ENCODE data around the gene KPNA6. TPM values are rescaled to one million over a fixed set of nuclear protein-coding genes. Genes with fewer than 3 reads are reported as not detected.

Gene KPNA6
- total RNA-seq, 1 experiment from 2014 or later: 116 TPM

DNA sequence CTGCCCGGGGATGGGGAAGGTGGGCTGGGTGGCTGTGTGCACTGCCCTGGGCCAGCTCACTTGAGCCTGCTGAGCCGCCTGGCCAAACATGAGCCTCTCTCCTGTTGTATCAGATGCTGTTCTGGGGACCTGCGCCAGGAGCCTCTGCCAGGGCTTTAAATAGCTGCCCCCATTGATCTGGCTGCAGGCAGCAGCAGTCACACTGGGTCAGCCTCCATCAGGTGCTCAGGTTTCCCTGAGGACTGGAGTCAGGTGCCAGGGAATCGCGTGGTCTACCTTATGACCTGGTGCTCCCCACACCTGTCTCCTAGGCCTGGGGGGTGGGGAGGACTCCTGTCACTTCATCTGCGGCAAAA is 91.8 kb downstream of the KPNA6 start:
- BruUV-seq (replicated peaks): no TSS peak
- Histone ChIP-seq H3K4me3 (ENCODE audit: low read depth in 2 of 2, low read length in 2 of 2) (peak overlapping the region; percentile 60 to 71), H3K27ac (ENCODE audit: low read length) (peak overlapping the region; percentile 81), H3K9me3 (ENCODE audit: control insufficient read depth, insufficient read depth, low read depth, low read length) (no peaks in the 10 kb centered on the region), H3K4me1 (ENCODE audit: control insufficient read depth, insufficient read depth, low read length) (peaks cover 52% of the 10 kb centered on the region), H3K27me3 (ENCODE audit: control insufficient read depth, insufficient read depth, low read length) (no peaks in the 10 kb centered on the region), H3K36me3 (ENCODE audit: control insufficient read depth, insufficient read depth, low read length) (peaks cover 11% of the 10 kb centered on the region; the same call in 1 of the 2 replicates)
- ATAC-seq (peak; percentile 14), DNase-seq (ENCODE audit: low read depth, low spot score) (no peak)
- intact Hi-C loops (cut with micrococcal nuclease; ENCODE audit: unreplicated experiment): no loop called here
- in situ Hi-C loops (cut with HindIII; ENCODE audit: low pct_unique_long_range_greater_than_20kb, low sequenced_read_pairs): no loop called here
- ChIA-PET CTCF (no interaction called here), POLR2A (interaction anchor here (0.6 kb wide), 1 partner anchor 152 kb away, joined by 3 read pairs; no protein-coding TSS in a partner anchor)
- TF ChIP-seq TCF7L2 (IDR thresholded peaks at IDR 0.05; ENCODE audit: low read depth, low read length): no peak

DNA sequence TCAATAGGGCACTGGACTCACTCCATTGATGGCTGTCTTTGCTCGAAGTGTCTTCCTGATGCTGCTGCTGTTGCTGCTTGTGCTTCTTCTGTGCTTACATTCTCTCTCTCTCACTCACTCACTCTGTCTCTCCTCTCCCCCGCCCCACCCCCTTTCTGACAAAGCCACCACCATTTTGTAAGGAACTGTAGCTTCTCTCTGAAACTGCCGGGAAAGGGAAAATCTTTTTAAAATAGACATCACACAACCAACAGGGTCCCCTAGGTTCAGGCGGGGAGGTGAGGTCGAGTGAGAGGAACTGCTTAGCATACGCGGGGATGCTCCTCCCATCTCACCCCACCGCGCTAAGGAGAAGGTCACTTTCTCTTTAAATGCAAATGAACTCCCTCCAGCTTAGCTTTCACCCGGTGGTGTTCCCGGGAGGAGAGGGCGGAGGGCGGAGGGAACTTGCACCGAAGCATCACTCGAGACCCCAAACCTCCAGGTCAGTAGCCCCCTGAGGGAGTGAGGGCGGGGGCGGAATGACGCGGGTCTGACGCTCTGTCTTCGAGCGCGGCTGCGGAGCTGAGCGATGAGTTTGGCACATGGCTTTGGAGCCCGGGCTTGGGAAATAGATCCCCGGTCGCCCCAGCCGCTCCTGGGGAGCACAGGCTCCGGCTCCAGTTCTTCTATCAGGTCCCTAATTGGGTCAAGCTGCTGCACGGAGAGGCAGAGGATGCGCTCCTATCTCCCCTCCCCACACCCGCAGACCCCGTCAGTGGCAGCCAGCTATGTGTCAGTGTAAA is 92.6 kb downstream of the KPNA6 start, which contains the start of gene CCDC28B:
Gene CCDC28B (plus strand): TSS at position 370 of the 785 bp plus-strand sequence. CDS start 1,341 bp downstream, outside the sequence.
- peak; percentile 52 for ATAC-seq
- POLR2A ChIA-PET: interaction anchor here (0.5 to 0.7 kb wide), 5 partner anchors 12 to 259 kb away, joined by 3 to 11 read pairs (median 3); no protein-coding TSS in a partner anchor
- Histone ChIP-seq H3K4me3 (ENCODE audit: low read depth in 2 of 2, low read length in 2 of 2) (peak within 1 kb of the TSS; percentile 60 to 71), H3K4me1 (ENCODE audit: control insufficient read depth, insufficient read depth, low read length) (peaks cover 55% of the 10 kb centered on the region), H3K27me3 (ENCODE audit: control insufficient read depth, insufficient read depth, low read length) (no peaks in the 10 kb centered on the region), H3K9me3 (ENCODE audit: control insufficient read depth, insufficient read depth, low read depth, low read length) (no peaks in the 10 kb centered on the region), H3K27ac (ENCODE audit: low read length) (peak within 1 kb of the TSS; percentile 81), H3K36me3 (ENCODE audit: control insufficient read depth, insufficient read depth, low read length) (peaks cover 5% of the 10 kb centered on the region; the same call in 1 of the 2 replicates)
- TF ChIP-seq TCF7L2 (IDR thresholded peaks at IDR 0.05; ENCODE audit: low read depth, low read length) (no peak), SIN3A (IDR thresholded peaks at IDR 0.05; ENCODE audit: borderline replicate concordance, insufficient read depth, low read depth, low read length) (no peak; the same call in 1 of the 2 replicates), POLR2AphosphoS5 (IDR thresholded peaks at IDR 0.05; ENCODE audit: low read depth, low read length) (no peak)
- TF ChIP-seq, protein P1, sequence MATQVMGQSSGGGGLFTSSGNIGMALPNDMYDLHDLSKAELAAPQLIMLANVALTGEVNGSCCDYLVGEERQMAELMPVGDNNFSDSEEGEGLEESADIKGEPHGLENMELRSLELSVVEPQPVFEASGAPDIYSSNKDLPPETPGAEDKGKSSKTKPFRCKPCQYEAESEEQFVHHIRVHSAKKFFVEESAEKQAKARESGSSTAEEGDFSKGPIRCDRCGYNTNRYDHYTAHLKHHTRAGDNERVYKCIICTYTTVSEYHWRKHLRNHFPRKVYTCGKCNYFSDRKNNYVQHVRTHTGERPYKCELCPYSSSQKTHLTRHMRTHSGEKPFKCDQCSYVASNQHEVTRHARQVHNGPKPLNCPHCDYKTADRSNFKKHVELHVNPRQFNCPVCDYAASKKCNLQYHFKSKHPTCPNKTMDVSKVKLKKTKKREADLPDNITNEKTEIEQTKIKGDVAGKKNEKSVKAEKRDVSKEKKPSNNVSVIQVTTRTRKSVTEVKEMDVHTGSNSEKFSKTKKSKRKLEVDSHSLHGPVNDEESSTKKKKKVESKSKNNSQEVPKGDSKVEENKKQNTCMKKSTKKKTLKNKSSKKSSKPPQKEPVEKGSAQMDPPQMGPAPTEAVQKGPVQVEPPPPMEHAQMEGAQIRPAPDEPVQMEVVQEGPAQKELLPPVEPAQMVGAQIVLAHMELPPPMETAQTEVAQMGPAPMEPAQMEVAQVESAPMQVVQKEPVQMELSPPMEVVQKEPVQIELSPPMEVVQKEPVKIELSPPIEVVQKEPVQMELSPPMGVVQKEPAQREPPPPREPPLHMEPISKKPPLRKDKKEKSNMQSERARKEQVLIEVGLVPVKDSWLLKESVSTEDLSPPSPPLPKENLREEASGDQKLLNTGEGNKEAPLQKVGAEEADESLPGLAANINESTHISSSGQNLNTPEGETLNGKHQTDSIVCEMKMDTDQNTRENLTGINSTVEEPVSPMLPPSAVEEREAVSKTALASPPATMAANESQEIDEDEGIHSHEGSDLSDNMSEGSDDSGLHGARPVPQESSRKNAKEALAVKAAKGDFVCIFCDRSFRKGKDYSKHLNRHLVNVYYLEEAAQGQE (IDR thresholded peaks at IDR 0.05; ENCODE audit: insufficient read depth in 1 of 2, low read depth in 2 of 2, low read length in 1 of 2): no peak
- TF ChIP-seq, protein P2, sequence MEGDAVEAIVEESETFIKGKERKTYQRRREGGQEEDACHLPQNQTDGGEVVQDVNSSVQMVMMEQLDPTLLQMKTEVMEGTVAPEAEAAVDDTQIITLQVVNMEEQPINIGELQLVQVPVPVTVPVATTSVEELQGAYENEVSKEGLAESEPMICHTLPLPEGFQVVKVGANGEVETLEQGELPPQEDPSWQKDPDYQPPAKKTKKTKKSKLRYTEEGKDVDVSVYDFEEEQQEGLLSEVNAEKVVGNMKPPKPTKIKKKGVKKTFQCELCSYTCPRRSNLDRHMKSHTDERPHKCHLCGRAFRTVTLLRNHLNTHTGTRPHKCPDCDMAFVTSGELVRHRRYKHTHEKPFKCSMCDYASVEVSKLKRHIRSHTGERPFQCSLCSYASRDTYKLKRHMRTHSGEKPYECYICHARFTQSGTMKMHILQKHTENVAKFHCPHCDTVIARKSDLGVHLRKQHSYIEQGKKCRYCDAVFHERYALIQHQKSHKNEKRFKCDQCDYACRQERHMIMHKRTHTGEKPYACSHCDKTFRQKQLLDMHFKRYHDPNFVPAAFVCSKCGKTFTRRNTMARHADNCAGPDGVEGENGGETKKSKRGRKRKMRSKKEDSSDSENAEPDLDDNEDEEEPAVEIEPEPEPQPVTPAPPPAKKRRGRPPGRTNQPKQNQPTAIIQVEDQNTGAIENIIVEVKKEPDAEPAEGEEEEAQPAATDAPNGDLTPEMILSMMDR (IDR thresholded peaks at IDR 0.05): no peak
- BruUV-seq (replicated peaks): no TSS peak
- in situ Hi-C loops (cut with HindIII; ENCODE audit: low pct_unique_long_range_greater_than_20kb, low sequenced_read_pairs) (no loop called here), intact Hi-C loops (cut with micrococcal nuclease; ENCODE audit: unreplicated experiment) (no loop called here)
- CTCF ChIA-PET: no interaction called here
- DNase-seq (ENCODE audit: low read depth, low spot score): no peak

Measured in Panc1 (cell line).